Spleen (tissue), 7 donors: ENCODE results near the gene CUX1.
"Not testable (repeated sequence)": the region's sequence is repeated elsewhere in the genome, so short reads cannot be mapped to it uniquely, and the experiment has no call there.

Experiments used
- CTCF ChIP-seq, 11 experiments: fragments of 200-600 bp in 7 of 11; fragments of 450-650 bp in 4 of 11; sonication (generic) in 4 of 11; IDR thresholded peaks in 8 of 11; conservative IDR thresholded peaks in 3 of 11; 1 replicate in 7 of 11; 2 replicates in 4 of 11; pipeline versions ENCODE4 v1.4.0 to v1.8.0; 2016 to 2021; ENCODE audit warnings: antibody characterized with exemption in 11 of 11, inconsistent platforms in 4 of 11, mild to moderate bottlenecking in 1 of 11
- POLR2A ChIP-seq, 3 donors: fragments of 450-650 bp; IDR thresholded peaks; one replicate each; pipeline ENCODE4 v1.5.1; 2017; ENCODE audit warnings: antibody characterized with exemption in 3 of 3, mild to moderate bottlenecking in 1 of 3
- POLR2AphosphoS5 ChIP-seq, 3 donors: sonication (generic); formaldehyde crosslinking; IDR thresholded peaks; one replicate each; pipeline ENCODE4 v1.5.1; 2017; ENCODE audit warnings: antibody characterized with exemption in 3 of 3
- donor health status: DM: no; HTN: no; CAD: no; lungs with moderate emphysema.
- donor health status: DM: no; HTN: no; CAD: no.
- donor health status: DM: no; HTN: no; CAD: no.

- not testable (repeated sequence) for TF ChIP-seq CTCF (IDR thresholded peaks at IDR 0.05 in 8 of 11, conservative IDR thresholded peaks at IDR 0.05 in 3 of 11); POLR2A (IDR thresholded peaks at IDR 0.05); POLR2AphosphoS5 (IDR thresholded peaks at IDR 0.05)
These were observed 50.3 kb downstream of the CUX1 start for GRCh38 chr7:101867681-101868080.
